ENCODE measurements around the gene MRPS7. TPM values are rescaled to one million over a fixed set of nuclear protein-coding genes. Genes with fewer than 3 reads are reported as not detected.
A peak's percentile ranks its signal among the peaks of the same experiment; 100 is the strongest.

Gene MRPS7
- total and polyA plus RNA-seq, 2 donors (not counting 3 experiments of a cell fraction or from before 2014, with no cell fraction given): 79.8 to 82.8 TPM

DNA sequence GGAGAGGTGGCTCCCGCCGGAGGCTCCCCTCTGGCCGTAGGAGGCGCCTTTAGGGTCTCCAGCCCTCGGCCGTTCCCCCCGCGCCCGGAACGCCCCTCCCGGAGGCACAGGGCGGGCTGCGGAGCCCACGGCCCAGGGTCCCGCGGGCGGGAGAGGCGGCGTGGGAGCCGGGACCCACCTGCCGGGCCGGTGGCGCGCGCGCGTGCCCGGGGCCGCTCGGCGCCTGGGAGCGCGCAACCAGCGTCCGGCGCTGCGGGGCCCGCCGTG, 9.2 kb downstream of the MRPS7 start, which contains the start of gene MIF4GD:
Gene MIF4GD, minus strand, starts transcription at position 266 of the 267 bp plus-strand sequence. CDS start 1,036 bp downstream, outside the sequence.
- Histone ChIP-seq H3K4me1 (ENCODE audit: control insufficient read depth, extremely low read depth, insufficient read depth, low read length) (peaks cover 37% of the 10 kb centered on the region), H2AFZ (ENCODE audit: low read depth, low read length) (peak within 1 kb of the TSS; percentile 89), H3K79me2 (ENCODE audit: control insufficient read depth, insufficient read depth, low read length) (no peaks in the 10 kb centered on the region), H3K36me3 (ENCODE audit: control insufficient read depth in 2 of 2, extremely low read depth in 1 of 2, insufficient read depth in 2 of 2, low read length in 2 of 2) (peaks cover 3 to 4% of the 10 kb centered on the region in 2 experiments), H3K4me2 (ENCODE audit: insufficient read depth, low read length) (peak within 1 kb of the TSS; percentile 77), H3K9me1 (replicated peaks; ENCODE audit: control insufficient read depth, extremely low read depth, insufficient read depth, low read length) (no peaks in the 10 kb centered on the region), H3K27ac (ENCODE audit: insufficient read depth, low read depth, low read length) (peak within 1 kb of the TSS; percentile 50), H3K27me3 (ENCODE audit: control insufficient read depth in 2 of 2, insufficient read depth in 2 of 2, low read length in 2 of 2) (no peaks in the 10 kb centered on the region), H3K9ac (replicated peaks; ENCODE audit: extremely low read depth, insufficient read depth, low read length) (peak within 1 kb of the TSS; percentile 91), H4K20me1 (replicated peaks; ENCODE audit: control insufficient read depth, extremely low read depth, insufficient read depth, low read length) (no peaks in the 10 kb centered on the region), H3K4me3 (replicated peaks in 1 of 3; ENCODE audit: insufficient read depth in 1 of 3, low read depth in 1 of 3, low read length in 3 of 3) (peak within 1 kb of the TSS; percentile 57 to 89 (median 61)), H3K9me3 (replicated peaks; ENCODE audit: control insufficient read depth, insufficient read depth, low read length) (no peaks in the 10 kb centered on the region)
- FAIRE-seq (no peak), DNase-seq (ENCODE audit: low read depth, low spot score) (no peak)
- dilution Hi-C loops (cut with MboI; ENCODE audit: extremely low pct_ligation_motif_present, low sequenced_read_pairs) (no loop called here), intact Hi-C loops (cut with micrococcal nuclease) (loop anchor here (1.0 to 2.0 kb wide), 4 partner anchors 18 to 141 kb away; partner anchors contain the start of genes GRB2 and SLC25A19)
- POLR2A ChIA-PET: interaction anchor here (0.8 to 2.3 kb wide), 6 partner anchors 10 to 254 kb away, joined by 3 to 23 read pairs (median 5); partner anchors contain the start of genes GGA3, GRB2, LLGL2 and MRPS7
- TF ChIP-seq FOS (IDR thresholded peaks at IDR 0.05; ENCODE audit: borderline replicate concordance, insufficient read depth, low read length) (no peak), GATA2 (IDR thresholded peaks at IDR 0.05; ENCODE audit: insufficient read depth, insufficient read length, low read depth, low read length) (no peak), POLR2AphosphoS5 (IDR thresholded peaks at IDR 0.05; ENCODE audit: insufficient read depth, low read depth, low read length) (no peak), JUN (IDR thresholded peaks at IDR 0.05; ENCODE audit: borderline replicate concordance, insufficient read depth, insufficient read length, low read depth) (no peak), EZH2 (IDR thresholded peaks at IDR 0.05; ENCODE audit: borderline replicate concordance, low read depth, low read length, severe bottlenecking) (no peak), MYC (IDR thresholded peaks at IDR 0.05; ENCODE audit: low read depth, low read length) (no peak), POLR2A (IDR thresholded peaks at IDR 0.05; ENCODE audit: low read depth, low read length) (no peak)
- TF ChIP-seq, protein P1, sequence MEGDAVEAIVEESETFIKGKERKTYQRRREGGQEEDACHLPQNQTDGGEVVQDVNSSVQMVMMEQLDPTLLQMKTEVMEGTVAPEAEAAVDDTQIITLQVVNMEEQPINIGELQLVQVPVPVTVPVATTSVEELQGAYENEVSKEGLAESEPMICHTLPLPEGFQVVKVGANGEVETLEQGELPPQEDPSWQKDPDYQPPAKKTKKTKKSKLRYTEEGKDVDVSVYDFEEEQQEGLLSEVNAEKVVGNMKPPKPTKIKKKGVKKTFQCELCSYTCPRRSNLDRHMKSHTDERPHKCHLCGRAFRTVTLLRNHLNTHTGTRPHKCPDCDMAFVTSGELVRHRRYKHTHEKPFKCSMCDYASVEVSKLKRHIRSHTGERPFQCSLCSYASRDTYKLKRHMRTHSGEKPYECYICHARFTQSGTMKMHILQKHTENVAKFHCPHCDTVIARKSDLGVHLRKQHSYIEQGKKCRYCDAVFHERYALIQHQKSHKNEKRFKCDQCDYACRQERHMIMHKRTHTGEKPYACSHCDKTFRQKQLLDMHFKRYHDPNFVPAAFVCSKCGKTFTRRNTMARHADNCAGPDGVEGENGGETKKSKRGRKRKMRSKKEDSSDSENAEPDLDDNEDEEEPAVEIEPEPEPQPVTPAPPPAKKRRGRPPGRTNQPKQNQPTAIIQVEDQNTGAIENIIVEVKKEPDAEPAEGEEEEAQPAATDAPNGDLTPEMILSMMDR (IDR thresholded peaks at IDR 0.05; ENCODE audit: extremely low read depth in 1 of 2, insufficient read depth in 1 of 2, low read depth in 1 of 2, low read length in 2 of 2): no peak
- TF ChIP-seq, protein P2, sequence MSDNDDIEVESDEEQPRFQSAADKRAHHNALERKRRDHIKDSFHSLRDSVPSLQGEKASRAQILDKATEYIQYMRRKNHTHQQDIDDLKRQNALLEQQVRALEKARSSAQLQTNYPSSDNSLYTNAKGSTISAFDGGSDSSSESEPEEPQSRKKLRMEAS (IDR thresholded peaks at IDR 0.05; ENCODE audit: insufficient read depth, insufficient read length): no peak
- BruUV-seq (replicated peaks): no TSS peak
- CTCF ChIA-PET: interaction anchor here (0.6 to 4.1 kb wide), 44 partner anchors 10 to 558 kb away, joined by 3 to 91 read pairs (median 5); partner anchors contain the start of genes ARMC7, GGA3, GRB2 and MRPS7

Data from endothelial cell of umbilical vein (primary cell).